ENCODE measurements around the gene RCN2. TPM values are rescaled to one million over a fixed set of nuclear protein-coding genes. Genes with fewer than 3 reads are reported as not detected.
A peak's percentile ranks its signal among the peaks of the same experiment; 100 is the strongest.

Gene RCN2
- total and polyA plus RNA-seq, 2 of the 13 experiments (the other 11 are each of a cell fraction or from before 2014, with no cell fraction given): 84.4 to 89.0 TPM

- 0 out of 2 replicates have a peak, but pooled peaks have one; percentile 54 for TF ChIP-seq TOPORS (CRISPR knock-in tag; IDR thresholded peaks at IDR 0.05)
- TF ChIP-seq PLSCR1 (CRISPR knock-in tag; IDR thresholded peaks at IDR 0.05; ENCODE audit: borderline replicate concordance): no peak
- no peak for TF ChIP-seq SIN3B (IDR thresholded peaks at IDR 0.05; ENCODE audit: low read length)
- no peak for TF ChIP-seq ZNF335 (CRISPR knock-in tag; IDR thresholded peaks at IDR 0.05)
- TF ChIP-seq IRX3 (CRISPR knock-in tag; IDR thresholded peaks at IDR 0.05; ENCODE audit: borderline replicate concordance, low read depth): no peak
- TF ChIP-seq, protein P1, sequence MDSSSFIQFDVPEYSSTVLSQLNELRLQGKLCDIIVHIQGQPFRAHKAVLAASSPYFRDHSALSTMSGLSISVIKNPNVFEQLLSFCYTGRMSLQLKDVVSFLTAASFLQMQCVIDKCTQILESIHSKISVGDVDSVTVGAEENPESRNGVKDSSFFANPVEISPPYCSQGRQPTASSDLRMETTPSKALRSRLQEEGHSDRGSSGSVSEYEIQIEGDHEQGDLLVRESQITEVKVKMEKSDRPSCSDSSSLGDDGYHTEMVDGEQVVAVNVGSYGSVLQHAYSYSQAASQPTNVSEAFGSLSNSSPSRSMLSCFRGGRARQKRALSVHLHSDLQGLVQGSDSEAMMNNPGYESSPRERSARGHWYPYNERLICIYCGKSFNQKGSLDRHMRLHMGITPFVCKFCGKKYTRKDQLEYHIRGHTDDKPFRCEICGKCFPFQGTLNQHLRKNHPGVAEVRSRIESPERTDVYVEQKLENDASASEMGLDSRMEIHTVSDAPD (CRISPR knock-in tag; IDR thresholded peaks at IDR 0.05): no peak
- 0 out of 2 replicates have a peak, but pooled peaks have one; percentile 2 for TF ChIP-seq FOSL2 (CRISPR knock-in tag; IDR thresholded peaks at IDR 0.05)
- TF ChIP-seq ARNTL (CRISPR knock-in tag; IDR thresholded peaks at IDR 0.05): no peak
- peak; percentile 65; the same call in 1 of the 2 replicates for TF ChIP-seq ZFP36L1 (CRISPR knock-in tag; IDR thresholded peaks at IDR 0.05)
- TF ChIP-seq MIXL1 (CRISPR knock-in tag; IDR thresholded peaks at IDR 0.05): no peak
- no peak for TF ChIP-seq SRSF4 (IDR thresholded peaks at IDR 0.05; ENCODE audit: low read depth, low read length, poor library complexity, severe bottlenecking)
- peak; percentile 29; the same call in 1 of the 2 replicates for TF ChIP-seq ZGPAT (CRISPR knock-in tag; IDR thresholded peaks at IDR 0.05)
- peak; percentile 36; the same call in 1 of the 2 replicates for TF ChIP-seq CBFB (CRISPR knock-in tag; IDR thresholded peaks at IDR 0.05)
- peak in 1 of 2 experiments; percentile 55; a peak in 1 of 4 replicates for TF ChIP-seq KLF16 (CRISPR knock-in tag; IDR thresholded peaks at IDR 0.05)
- TF ChIP-seq ZSCAN31 (CRISPR knock-in tag; IDR thresholded peaks at IDR 0.05; ENCODE audit: low read depth): peak; percentile 50; the same call in 1 of the 2 replicates
- TF ChIP-seq PTBP1 (IDR thresholded peaks at IDR 0.05; ENCODE audit: low read depth, low read length, poor library complexity, severe bottlenecking): no peak
- peak; percentile 36 for TF ChIP-seq RAD21 (CRISPR knock-in tag; IDR thresholded peaks at IDR 0.05)
- TF ChIP-seq, protein P2, sequence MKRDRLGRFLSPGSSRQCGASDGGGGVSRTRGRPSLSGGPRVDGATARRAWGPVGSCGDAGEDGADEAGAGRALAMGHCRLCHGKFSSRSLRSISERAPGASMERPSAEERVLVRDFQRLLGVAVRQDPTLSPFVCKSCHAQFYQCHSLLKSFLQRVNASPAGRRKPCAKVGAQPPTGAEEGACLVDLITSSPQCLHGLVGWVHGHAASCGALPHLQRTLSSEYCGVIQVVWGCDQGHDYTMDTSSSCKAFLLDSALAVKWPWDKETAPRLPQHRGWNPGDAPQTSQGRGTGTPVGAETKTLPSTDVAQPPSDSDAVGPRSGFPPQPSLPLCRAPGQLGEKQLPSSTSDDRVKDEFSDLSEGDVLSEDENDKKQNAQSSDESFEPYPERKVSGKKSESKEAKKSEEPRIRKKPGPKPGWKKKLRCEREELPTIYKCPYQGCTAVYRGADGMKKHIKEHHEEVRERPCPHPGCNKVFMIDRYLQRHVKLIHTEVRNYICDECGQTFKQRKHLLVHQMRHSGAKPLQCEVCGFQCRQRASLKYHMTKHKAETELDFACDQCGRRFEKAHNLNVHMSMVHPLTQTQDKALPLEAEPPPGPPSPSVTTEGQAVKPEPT (CRISPR knock-in tag; IDR thresholded peaks at IDR 0.05; ENCODE audit: low read depth): no peak
- TF ChIP-seq ZNF878 (CRISPR knock-in tag; IDR thresholded peaks at IDR 0.05): no peak
- peak; percentile 89 for TF ChIP-seq SP4 (CRISPR knock-in tag; IDR thresholded peaks at IDR 0.05)
- no peak for TF ChIP-seq RARA (CRISPR knock-in tag; IDR thresholded peaks at IDR 0.05)
- TF ChIP-seq NFYB (CRISPR knock-in tag; IDR thresholded peaks at IDR 0.05): peak; percentile 89
- TF ChIP-seq AKAP8 (CRISPR knock-in tag; IDR thresholded peaks at IDR 0.05): no peak
- TF ChIP-seq ZNF253 (CRISPR knock-in tag; IDR thresholded peaks at IDR 0.05; ENCODE audit: borderline replicate concordance): no peak
- TF ChIP-seq PPARG (CRISPR knock-in tag; conservative IDR thresholded peaks at IDR 0.05): 0 out of 2 replicates have a peak, but pooled peaks have one; percentile 21
These were observed at the start of gene RCN2 (continued) for GRCh38 chr15:76931397-76932134.
